GM19463 (cell line): ENCODE results near the gene OR2V2.
"Not testable (repeated sequence)": the region's sequence is repeated elsewhere in the genome, so short reads cannot be mapped to it uniquely, and the experiment has no call there.

ENCODE experiments used
- ATAC-seq: cut with Tn5 transposase; IDR thresholded peaks from one replicate; pipeline ENCODE4 v1.9.1; 2021; ENCODE audit warnings: mild to moderate bottlenecking, moderate library complexity; ENCODE audit not compliant: unreplicated experiment

The OR2V2 gene, protein sequence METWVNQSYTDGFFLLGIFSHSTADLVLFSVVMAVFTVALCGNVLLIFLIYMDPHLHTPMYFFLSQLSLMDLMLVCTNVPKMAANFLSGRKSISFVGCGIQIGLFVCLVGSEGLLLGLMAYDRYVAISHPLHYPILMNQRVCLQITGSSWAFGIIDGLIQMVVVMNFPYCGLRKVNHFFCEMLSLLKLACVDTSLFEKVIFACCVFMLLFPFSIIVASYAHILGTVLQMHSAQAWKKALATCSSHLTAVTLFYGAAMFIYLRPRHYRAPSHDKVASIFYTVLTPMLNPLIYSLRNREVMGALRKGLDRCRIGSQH

DNA sequence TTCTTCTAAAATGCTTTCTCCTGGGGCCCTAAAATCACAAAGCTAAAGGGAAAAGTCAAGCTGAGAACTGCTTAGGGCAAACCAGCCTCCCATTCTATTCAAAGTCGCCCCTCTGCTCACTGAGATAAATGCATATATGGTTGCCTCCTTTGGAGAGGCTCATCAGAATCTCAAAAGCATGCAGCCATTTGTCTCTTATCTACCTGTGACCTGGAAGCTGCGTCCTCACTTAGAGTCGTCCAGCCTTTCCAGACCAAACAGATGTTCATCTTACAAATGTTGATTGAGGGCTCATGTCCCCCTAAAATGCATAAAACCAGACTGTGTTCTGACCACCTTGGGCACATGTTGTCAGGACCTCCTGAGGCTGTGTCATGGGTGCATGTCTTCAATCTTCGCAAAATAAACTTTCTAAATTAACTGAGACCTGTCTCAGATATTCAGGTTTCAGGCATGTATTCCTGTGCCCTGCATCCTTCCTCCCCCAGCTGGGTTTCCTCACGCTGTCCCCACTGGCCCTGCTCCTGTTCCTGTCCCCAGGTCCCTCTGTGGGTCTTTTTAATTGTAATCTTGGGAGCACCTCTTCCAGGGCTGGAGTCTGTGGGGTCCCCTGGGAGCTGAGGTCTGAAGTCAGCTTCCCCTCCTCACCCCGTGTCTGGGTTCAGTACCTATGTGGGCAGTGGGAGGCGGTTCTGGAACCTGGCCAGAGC, at the start of gene OR2V2:
TSS of gene OR2V2 (plus strand) at position 660 of the 710 bp plus-strand sequence. CDS start 7,357 bp downstream, outside the sequence.
- ATAC-seq: not testable (repeated sequence)

DNA sequence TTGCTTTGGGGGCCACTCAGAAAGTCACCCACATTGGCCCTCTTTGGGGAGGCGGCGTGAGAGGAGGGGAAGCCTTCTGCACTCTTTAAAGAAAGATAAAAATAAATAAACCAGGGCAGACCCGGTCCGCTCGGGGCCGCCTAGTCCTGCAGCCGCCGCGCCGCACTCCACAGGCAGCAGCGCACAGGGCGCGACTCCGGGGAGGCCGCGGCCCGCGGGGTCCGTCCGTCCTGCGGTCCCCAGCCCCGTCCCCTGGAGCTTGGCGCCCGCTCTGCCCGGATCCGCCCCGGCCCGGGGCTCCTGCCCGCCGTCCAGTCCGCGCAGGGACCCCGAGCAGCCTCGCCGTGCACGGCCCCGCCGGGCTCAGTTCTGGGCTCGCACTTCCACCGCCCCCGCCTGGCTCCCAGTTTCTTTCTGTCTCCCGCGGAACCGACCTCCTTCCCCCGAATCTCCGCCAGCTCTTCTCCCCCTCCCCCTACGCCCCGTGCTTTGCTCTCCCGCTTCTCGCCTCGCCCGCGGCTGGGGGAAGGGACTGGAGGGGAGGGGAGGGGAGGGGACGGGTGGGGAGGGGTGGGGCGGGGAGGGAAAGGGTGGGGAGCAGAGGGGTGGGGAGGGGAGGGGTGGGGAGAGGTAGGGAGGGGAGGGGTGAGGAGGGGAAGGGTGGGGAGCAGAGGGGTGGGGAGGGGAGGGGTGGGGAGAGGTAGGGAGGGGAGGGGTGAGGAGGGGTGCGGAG, 49.5 kb upstream of the OR2V2 start:
- ATAC-seq: not testable (repeated sequence)

DNA sequence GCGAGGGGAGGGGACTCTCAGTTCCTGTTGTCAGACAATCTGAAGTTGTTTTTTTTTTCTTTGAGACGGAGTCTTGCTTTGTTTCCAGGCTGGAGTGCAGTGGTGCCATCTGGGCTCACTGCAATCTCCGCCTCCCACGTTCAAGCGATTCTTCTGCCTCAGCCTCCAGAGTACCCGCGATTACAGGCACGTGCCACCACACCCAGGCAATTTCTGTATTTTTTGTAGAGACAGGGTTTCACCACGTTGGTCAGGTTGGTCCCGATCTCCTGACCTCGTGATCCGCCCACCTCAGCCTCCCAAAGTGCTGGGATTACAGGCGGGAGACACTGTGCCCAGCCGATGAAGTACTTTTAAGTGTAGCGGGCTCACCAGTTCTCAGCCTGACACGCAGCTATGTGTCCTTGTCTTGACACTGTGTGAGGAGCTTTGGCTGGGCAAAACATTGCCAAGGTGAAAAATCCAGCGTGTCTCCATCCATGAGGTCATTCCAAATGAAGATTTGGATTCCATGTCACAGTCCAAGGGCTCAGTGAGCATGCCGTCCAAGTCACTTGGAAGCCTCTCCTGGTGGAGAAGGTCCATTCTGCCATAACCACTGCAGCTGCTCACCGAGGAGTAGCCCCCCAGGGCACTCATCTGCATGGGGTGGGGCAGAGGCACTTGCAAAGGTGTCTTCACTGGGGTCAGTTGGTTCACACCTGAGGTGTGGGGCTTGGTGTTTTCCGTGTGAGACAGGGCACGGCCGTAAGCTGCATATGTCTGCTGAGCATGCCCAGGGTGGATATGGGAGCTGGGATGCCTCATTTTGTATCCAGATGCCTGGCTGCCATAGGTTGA, 48.4 kb upstream of the OR2V2 start:
- ATAC-seq: no peak

DNA sequence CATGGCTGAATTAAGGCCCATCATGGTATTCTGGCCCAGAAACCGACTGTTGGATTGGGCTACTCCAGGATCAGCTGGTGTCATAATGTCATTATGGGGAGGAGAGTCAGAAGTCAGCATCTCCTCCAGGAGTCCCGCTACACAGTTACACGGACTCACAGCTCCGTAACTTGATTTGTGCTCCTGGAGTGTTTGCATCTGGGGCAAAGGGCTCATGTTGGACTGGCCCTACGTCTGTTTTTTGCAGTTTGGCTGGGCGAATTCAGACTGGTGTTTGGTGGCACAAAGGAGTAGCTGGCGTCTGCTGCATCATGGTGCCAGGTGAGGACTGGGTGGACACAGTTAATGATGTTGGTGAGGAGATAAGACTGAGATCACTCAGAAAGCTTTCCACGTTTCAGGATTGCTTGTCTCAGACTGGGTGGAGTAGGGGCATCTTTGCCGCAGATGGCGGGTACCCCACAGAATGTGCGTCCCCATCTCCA, 47.7 kb upstream of the OR2V2 start:
- ATAC-seq: no peak

DNA sequence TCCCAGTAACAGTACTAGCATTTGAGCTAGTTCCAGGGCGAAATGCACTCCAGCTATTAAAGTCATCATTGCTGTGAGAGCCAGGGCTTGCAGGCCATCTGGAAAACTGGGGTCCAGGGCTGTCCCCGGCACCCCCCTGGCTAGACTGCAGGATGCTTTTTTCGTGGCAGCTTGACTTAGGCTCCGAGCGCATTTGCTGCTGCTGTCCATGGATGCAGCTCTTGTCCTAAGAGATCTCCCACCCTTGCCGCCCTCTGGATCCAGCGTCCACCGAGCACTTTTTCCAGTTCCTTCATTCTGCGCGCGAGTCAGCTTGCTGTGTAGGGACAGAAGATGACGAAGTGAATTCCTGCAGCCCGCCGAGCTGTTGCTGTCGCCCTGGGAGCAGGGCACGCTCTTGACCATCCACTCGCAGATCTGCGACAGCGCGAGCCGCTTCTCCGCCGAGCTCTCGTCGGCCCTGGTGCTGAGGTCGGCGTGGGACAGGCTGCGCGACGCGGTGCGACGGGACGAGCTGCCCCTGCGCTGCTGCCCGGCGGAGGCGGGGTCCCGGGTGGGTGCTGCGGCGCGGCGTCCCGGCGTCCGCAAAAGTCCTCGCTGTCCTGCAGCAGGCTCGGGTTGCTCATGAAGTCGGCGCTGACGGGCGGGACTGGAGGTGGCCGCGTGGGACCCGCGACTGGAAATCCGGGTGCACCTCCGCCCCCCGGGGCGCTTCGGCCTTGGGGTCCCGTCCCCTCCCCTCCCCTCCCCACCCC, 47.1 kb upstream of the OR2V2 start:
- no peak for ATAC-seq

DNA sequence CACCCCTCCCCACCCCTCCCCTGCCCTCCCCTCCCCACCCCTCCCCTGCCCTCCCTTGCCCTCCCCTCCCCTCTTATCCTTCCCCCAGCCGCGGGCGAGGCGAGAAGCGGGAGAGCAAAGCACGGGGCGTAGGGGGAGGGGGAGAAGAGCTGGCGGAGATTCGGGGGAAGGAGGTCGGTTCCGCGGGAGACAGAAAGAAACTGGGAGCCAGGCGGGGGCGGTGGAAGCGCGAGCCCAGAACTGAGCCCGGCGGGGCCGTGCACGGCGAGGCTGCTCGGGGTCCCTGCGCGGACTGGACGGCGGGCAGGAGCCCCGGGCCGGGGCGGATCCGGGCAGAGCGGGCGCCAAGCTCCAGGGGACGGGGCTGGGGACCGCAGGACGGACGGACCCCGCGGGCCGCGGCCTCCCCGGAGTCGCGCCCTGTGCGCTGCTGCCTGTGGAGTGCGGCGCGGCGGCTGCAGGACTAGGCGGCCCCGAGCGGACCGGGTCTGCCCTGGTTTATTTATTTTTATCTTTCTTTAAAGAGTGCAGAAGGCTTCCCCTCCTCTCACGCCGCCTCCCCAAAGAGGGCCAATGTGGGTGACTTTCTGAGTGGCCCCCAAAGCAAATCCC, 46.2 kb upstream of the OR2V2 start:
- ATAC-seq: not testable (repeated sequence)

DNA sequence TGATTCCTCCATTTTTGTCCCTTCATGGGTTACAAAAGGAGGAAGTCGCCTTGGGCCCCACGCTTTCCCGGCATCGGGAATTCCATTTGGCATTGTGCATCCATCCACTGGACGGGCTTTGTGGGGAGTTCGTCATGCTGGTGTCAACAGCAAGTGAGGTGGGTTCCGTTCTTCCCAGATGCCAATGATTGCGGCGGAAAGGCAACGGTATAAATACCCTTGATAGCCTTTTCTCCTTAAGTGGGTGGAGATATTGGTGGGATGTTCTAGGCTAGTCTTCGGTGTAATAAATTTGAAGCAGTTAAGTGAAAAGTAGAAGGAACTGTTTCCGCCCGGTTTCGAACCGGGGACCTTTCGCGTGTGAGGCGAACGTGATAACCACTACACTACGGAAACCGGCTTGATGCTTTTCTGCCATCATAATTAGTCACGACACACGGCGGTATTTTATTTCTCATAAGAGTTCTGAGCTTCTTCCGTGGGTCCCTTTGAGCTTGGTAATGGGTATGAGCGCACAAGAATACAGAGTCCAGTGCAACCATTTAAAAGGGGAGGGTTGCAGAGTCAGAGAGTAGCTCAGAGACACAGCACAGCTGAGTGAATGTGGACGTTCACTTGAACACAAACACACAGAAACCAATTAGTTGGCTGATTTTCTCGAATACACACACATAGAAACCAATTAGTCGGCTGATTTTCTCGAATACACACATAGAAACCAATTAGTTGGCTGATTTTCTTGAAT, 45.3 kb upstream of the OR2V2 start:
- ATAC-seq: not testable (repeated sequence)

DNA sequence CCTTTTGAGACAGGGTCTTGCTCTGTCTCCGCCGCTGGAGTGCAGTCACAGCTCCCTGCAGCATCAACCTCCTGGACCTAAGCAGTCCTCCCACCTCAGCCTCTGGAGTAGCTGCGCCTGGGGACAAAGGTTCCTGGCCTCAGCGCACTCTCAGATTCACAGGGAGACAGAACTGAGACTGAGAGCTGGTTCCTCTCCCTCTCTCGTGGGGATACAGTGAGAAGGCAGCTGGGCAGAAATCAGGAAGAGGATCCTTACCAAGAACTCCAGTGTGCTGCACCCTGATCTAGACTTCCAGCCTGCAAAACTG, 43.2 kb upstream of the OR2V2 start:
- not testable (repeated sequence) for ATAC-seq

DNA sequence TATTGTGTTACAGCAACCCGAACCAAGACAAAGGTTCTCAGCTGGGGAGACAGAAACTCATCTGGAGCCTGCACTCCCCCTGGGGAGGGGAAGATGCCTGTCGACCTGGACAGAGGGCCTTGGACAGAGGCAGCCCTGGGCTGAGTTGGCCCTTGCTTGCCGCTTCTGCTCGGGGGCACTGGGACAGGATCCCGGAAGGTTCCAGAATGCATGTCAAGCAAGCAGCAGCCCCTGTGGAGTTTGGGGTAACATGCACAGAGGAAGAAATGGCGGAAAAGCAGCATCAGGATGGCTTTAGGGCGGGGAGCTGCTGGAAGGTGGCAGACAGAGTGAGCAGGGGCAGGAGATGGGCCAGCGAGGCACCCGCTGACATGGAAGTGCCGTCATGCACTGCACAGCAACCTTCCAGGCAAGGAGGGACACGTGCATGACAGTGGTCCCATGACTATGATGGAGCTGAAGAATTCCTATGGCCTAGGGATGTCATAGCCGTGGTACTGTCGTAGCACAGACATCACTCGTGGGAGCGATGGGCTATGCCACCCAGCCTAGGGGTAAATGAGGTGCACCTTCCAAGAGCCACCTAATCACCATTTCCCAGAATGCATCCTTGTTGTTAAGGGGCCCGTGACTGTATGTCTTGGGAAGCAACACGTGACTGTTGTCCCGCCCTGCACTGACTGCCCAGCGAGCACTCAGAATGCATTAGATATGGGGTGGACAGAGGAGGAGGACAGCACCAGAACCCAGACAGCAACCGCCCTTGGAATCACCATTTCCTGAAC, 42.6 kb upstream of the OR2V2 start:
- not testable (repeated sequence) for ATAC-seq

DNA sequence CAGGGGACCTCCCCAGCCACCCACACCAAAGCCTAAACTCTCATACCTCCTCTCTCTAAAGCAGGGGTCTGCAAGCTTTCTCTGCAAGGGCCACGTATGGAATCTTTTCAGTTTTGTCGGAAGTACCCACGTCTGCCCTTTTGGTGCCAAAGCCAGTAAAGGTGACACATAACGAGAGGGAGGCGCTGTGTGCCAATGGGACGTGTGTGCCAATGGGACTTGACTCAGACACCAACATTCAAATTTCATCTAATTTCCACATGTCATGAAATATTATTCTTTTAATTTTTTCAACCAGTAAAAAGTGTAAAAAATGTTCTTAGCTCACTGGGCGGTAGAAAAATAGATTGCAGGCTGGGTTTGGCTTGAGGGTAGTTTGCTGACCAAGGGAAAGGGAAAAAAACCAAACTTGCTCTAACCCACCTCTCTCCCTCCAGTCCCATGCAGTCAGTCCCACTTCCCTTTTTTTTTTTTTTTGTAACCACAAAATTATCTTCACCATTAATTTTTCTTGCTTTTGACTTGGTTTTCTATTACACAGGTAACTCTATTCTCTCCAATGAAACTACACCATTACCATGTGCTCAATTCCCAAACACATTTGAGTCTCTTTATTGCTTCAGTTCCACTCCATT, 41.9 kb upstream of the OR2V2 start:
- no peak for ATAC-seq

DNA sequence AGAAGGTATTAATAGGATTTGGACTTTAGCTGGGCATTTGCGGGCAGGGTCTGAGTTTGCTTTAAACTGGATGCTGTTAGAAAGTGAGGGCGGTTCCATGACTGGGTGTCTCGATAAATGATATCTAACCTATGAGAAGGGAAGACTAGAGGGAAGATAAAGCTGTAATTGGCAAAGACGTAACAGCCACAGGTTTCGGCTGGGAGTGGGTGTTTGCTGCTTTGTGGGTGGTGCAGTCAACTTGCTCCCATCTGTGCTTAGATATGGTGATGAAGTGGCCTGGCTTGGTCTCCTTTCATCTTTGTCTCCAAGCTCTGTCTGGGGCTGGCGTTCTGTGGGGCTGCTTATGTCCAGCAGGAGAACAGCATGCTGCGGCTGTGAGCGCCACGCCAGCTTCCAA, 39.7 kb upstream of the OR2V2 start:
- no peak for ATAC-seq

DNA sequence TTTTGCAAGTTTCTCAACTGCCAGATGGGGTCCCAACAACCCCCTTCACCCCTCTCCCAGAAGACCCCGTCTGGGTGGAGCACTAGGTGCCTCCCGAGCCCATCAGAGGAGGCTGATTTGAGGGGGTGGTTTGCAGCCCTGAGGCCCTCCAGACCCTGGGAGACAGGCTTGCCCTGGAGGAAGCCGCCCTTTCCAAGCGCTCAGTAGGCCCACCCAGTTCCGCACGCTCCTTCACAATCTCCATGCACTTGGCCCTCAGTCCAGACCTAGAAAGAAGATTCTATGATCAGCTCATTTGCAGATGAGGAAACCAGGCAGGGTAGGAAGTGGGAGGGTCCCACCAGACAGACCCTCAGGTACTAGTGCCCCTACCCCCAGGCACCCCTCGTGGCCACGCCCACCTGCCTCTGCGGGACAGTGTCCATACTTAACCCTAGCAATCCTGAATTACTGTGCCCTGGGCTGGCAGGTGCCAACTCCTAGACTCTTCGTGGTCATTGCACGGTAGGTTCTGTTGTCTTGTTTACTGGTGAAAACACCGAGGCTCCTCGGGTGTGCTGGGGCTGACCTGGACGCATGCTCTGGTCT, 38.7 kb upstream of the OR2V2 start:
- ATAC-seq: no peak

DNA sequence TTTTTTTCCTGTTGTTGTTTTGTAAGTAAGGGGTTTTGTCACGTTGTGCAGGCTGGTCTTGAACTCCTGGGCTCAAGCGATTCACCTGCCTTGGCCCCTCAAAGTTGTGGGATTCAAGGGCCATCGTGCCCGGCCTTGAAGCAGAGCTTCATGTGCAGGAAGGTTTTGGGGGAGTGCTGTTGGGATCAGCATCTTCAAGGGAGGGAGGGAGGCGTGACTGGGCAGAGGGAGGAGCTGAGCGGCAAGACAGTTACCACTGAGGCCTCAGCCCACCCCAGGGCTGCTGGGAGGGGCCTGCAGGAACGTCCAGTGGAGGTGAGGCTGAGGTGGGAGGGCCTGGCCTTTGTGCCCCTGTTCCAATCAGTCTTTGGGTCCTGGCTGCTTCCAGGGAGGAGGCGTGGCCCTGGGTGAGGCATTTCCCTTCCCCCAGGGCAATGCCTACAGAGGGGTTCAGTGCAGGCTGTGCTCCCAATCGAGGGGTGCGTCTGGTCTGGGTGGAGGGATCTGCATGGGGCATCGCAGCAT, 37.8 kb upstream of the OR2V2 start:
- ATAC-seq: no peak

DNA sequence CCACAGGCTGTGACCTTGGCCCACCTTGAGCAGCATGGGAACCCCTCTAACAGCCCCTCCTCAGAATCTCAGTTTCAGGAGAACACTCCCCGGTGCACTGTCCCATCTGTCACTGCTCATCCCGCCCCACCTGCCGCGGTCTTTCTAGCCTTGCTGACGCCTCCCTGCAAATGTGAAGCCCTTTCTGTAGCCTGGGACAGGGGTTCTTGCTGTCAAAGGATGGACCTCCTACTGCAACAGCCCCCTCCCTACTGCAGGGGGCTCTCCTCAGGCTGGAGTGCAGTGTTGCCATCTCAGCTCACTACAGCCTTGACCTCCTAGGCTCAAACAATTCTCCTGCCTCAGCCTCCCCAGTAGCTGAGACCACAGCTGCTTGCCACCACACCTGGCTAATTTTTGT, 36.4 kb upstream of the OR2V2 start:
- no peak for ATAC-seq

DNA sequence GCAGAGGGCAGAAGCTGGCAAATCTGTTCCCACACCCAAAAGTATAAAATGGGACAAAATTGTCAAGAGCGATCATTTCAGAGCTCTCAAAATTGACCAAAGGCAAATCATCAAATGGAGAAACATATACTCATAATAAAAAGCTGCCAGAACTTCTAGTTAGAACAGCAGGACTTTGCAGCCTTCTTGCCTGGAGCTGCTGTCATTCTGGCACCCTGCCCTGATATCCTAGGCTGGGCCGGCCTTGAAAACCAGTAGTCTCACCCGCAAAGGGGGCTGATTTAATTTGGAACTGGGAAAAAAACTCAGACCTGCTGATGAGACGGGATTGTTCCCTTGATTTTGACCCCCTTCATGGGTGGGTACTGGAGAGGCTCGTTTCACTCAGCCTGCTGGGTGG, 34.9 kb upstream of the OR2V2 start:
- no peak for ATAC-seq

DNA sequence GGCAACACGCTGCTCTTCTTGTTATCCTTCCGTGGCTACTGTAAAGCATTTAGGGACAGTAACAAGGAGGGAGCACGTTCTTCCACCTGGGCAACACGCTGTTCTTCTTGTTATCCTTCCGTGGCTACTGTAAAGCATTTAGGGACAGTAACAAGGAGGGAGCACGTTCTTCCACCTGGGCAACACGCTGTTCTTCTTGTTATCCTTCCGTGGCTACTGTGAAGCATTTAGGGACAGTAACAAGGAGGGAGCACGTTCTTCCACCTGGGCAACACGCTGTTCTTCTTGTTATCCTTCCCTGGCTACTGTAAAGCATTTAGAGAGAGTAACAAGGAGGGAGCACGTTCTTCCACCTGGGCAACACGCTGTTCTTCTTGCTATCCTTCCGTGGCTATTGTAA, 33.8 kb upstream of the OR2V2 start:
- ATAC-seq: not testable (repeated sequence)

DNA sequence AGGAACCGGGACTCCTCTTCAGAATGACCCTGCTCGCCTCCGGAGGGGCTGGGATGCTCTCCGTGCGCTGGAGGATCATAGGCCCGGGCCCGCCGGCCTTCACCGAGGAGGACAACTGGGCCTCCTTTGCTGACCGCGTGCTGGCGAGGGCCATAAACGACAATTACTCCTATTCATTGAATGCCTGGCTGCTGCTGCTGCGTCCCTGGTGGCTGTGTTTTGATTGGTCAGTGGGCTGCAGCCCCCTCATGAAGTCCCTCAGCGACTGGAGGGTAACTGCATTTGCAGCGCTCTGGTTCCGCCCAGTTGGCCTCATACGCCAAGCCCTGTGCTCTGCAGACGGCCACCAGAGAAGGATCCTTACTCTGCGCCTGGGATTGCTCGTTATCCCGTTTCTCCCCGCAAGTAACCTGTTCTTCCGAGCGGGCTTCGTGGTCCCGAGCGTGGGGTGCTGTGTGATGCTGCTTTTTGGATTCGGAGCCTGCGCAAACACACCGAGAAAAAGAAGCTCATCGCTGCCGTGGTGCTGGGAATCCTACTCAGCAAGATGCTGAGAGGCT, 33.0 kb upstream of the OR2V2 start:
- ATAC-seq: no peak
